Cardiac muscle cell (in vitro differentiated cells and primary cell): ENCODE measurements around the gene ZNF839. TPM values are rescaled to one million over a fixed set of nuclear protein-coding genes. Genes with fewer than 3 reads are reported as not detected.

ENCODE experiments used
- DNase-seq, 2 donors: peaks; one replicate each; pipeline versions ENCODE4 v3.0.0 to v3.0.0-alpha.2; 2010 to 2017; ENCODE audit warnings: low read depth in 1 of 2, low spot score in 1 of 2
- H3K27ac ChIP-seq: fragments of 200-600 bp; sonication (generic); 2 replicates; pipeline ENCODE4 v1.5.1; 2016
- H3K27me3 ChIP-seq: fragments of 200-600 bp; sonication (generic); 2 replicates; pipeline ENCODE4 v1.6.0; 2016; ENCODE audit warnings: control low read depth
- H3K36me3 ChIP-seq: fragments of 200-600 bp; sonication (generic); 2 replicates; pipeline ENCODE4 v1.5.1; 2016; ENCODE audit warnings: control low read depth
- H3K4me1 ChIP-seq: fragments of 200-600 bp; sonication (generic); 2 replicates; pipeline ENCODE4 v1.8.1; 2017; ENCODE audit warnings: low read depth, mild to moderate bottlenecking, mixed run types
- H3K4me3 ChIP-seq: fragments of 200-600 bp; sonication (generic); 2 replicates; pipeline ENCODE4 v1.5.1; 2016; ENCODE audit warnings: mild to moderate bottlenecking
- H3K9me3 ChIP-seq: fragments of 200-600 bp; sonication (generic); 2 replicates; pipeline ENCODE4 v1.5.1; 2017; ENCODE audit warnings: low read depth, mild to moderate bottlenecking, control low read depth
- polyA plus RNA-seq: library from polyadenylated mRNA; unstranded; fragments of >200 nt; fragmentation: Nextera tagmentation; extraction: Ambion mirVana; gene quantifications from 2 replicates; pipeline ENCODE4 v1.2.1, GENCODE V29; 2016
- total RNA-seq: library from RNA; depleted of rRNA; stranded (reverse); fragments of >200 nt; gene quantifications from 2 replicates; pipeline ENCODE4 v1.2.3, GENCODE V29; 2016
- TF ChIP-seq, protein P1 (sequence below): IDR thresholded peaks from 2 replicates; pipeline ENCODE4 v1.5.1; 2012; ENCODE audit warnings: low read depth, mild to moderate bottlenecking, low read length

ZNF839 gene
- total and polyA plus RNA-seq, 2 experiments from 2014 or later = 16.1 to 16.9 TPM

GRCh38 chr14:102315121-102315520 is 4.4 kb upstream of the ZNF839 start:
- no peaks in the 10 kb centered on the region for H3K36me3 ChIP-seq
- no peak for DNase-seq
- H3K4me3 ChIP-seq = no peak overlapping the region
- no peaks in the 10 kb centered on the region for H3K27me3 ChIP-seq
- H3K27ac ChIP-seq = no peak overlapping the region
- no peaks in the 10 kb centered on the region for H3K9me3 ChIP-seq
- TF ChIP-seq, protein P1, sequence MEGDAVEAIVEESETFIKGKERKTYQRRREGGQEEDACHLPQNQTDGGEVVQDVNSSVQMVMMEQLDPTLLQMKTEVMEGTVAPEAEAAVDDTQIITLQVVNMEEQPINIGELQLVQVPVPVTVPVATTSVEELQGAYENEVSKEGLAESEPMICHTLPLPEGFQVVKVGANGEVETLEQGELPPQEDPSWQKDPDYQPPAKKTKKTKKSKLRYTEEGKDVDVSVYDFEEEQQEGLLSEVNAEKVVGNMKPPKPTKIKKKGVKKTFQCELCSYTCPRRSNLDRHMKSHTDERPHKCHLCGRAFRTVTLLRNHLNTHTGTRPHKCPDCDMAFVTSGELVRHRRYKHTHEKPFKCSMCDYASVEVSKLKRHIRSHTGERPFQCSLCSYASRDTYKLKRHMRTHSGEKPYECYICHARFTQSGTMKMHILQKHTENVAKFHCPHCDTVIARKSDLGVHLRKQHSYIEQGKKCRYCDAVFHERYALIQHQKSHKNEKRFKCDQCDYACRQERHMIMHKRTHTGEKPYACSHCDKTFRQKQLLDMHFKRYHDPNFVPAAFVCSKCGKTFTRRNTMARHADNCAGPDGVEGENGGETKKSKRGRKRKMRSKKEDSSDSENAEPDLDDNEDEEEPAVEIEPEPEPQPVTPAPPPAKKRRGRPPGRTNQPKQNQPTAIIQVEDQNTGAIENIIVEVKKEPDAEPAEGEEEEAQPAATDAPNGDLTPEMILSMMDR = no peak
- peaks cover 8% of the 10 kb centered on the region for H3K4me1 ChIP-seq

- Histone ChIP-seq H3K4me3 (peak overlapping the region; percentile 71), H3K9me3 (no peaks in the 10 kb centered on the region), H3K27ac (peak overlapping the region; percentile 61), H3K36me3 (no peaks in the 10 kb centered on the region), H3K27me3 (no peaks in the 10 kb centered on the region), H3K4me1 (peaks cover 8% of the 10 kb centered on the region)
- TF ChIP-seq, protein P1 = no peak
- DNase-seq = peak; percentile 63 to 83
Measured at GRCh38 chr14:102316338-102316742, 3.2 kb upstream of the ZNF839 start.

DNA sequence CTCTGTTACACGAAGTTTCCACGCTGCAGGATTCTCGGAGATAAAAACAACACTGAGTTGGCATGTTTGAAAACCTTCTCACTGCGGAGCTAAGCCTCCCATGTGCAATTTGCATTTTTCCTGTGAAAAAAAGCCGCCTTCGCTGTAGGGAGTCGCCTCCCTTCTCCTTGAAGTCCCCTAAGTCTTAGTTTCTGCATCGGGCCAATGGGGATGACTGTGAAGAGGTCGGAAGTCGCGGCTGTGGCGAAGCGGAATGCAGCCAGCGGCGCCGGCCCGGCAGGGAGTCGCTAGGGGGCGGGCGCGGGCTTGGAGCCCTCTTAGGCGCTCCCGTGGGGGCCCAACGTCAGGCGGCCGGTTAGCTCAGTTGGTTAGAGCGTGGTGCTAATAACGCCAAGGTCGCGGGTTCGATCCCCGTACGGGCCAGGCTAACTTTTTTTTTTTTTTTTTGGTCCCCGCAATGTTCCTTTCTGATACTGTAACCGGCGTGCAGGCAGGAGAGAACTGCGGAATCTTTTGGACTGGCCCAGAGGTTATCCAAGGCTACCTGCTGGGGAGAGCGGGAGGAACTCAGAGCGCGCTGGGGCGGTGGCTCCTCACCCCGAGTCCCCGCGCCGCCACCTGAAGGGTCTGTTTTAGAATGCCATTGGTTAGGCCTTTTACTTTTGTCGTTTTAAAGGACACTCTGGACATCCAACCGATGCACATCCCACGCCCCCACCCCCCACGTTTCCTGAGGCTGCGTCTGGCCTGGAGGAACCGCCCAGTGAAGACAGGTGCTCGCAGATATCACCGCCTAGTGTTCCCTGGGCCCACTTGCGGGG is 2.6 kb upstream of the ZNF839 start:
- Histone ChIP-seq H3K27ac (peak overlapping the region; percentile 93), H3K36me3 (no peaks in the 10 kb centered on the region), H3K9me3 (no peaks in the 10 kb centered on the region), H3K4me1 (peaks cover 8% of the 10 kb centered on the region), H3K4me3 (peak overlapping the region; percentile 71), H3K27me3 (no peaks in the 10 kb centered on the region)
- peak; percentile 90 to 94 for DNase-seq
- TF ChIP-seq, protein P1 = peak; percentile 79

- H3K4me3 ChIP-seq = peak overlapping the region; percentile 71
- H3K27me3 ChIP-seq = no peaks in the 10 kb centered on the region
- peak overlapping the region; percentile 93 for H3K27ac ChIP-seq
- TF ChIP-seq, protein P1 = no peak
- no peaks in the 10 kb centered on the region for H3K9me3 ChIP-seq
- H3K4me1 ChIP-seq = peaks cover 8% of the 10 kb centered on the region
- no peaks in the 10 kb centered on the region for H3K36me3 ChIP-seq
- DNase-seq = peak in 1 of 2 donors; percentile 50
Measured at GRCh38 chr14:102317564-102318248, 1.8 kb upstream of the ZNF839 start.

GRCh38 chr14:102318781-102319276 is 717 bp upstream of the ZNF839 start:
- Histone ChIP-seq H3K4me3 (peak overlapping the region; percentile 73), H3K9me3 (no peaks in the 10 kb centered on the region), H3K4me1 (peaks cover 8% of the 10 kb centered on the region), H3K27me3 (no peaks in the 10 kb centered on the region), H3K27ac (peak overlapping the region; percentile 92), H3K36me3 (no peaks in the 10 kb centered on the region)
- TF ChIP-seq, protein P1 = no peak
- DNase-seq = no peak
